ENCODE data around the gene EXOSC5. TPM values are rescaled to one million over a fixed set of nuclear protein-coding genes. Genes with fewer than 3 reads are reported as not detected.

EXOSC5 gene
- total RNA-seq, 1 donor from 2014 or later = 10.6 TPM

DNA sequence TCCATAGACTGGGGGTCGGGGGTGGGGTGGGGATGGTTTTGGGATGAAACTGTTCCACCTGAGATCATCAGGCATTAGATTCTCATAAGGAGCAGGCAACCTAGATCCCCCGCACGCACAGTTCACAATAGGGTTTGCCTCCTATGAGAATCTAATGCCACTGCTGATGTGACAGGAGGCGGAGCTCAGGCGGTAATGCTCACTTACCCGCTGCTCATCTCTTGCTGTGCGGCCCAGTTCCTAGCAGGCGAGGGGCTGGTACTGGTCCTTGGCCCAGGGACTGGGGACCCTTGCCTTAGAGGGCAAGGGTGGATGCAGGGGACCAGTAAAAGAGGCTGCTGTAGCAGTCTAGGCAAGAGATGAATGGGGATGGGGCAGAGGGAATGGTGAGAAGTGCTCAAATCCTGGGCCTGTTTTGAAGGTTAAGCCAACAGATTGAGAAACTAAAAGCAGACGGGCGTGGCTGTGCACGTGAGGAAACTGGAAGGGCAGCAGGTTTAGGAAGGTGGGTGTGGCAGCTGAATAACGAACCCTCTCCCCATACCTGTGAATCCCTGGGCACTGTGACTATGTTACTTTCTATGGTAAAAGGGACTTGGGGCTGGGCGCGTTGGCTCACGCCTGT lies 44.3 kb upstream of the EXOSC5 start:
- no peak for DNase-seq (ENCODE audit: extremely low spot score, unreplicated experiment)
- peaks cover 6% of the 10 kb centered on the region for H3K36me3 Mint-ChIP-seq (ENCODE audit: unreplicated experiment)
- H3K27me3 Mint-ChIP-seq (ENCODE audit: unreplicated experiment) = peaks cover 7% of the 10 kb centered on the region
- TF ChIP-seq, protein P1, sequence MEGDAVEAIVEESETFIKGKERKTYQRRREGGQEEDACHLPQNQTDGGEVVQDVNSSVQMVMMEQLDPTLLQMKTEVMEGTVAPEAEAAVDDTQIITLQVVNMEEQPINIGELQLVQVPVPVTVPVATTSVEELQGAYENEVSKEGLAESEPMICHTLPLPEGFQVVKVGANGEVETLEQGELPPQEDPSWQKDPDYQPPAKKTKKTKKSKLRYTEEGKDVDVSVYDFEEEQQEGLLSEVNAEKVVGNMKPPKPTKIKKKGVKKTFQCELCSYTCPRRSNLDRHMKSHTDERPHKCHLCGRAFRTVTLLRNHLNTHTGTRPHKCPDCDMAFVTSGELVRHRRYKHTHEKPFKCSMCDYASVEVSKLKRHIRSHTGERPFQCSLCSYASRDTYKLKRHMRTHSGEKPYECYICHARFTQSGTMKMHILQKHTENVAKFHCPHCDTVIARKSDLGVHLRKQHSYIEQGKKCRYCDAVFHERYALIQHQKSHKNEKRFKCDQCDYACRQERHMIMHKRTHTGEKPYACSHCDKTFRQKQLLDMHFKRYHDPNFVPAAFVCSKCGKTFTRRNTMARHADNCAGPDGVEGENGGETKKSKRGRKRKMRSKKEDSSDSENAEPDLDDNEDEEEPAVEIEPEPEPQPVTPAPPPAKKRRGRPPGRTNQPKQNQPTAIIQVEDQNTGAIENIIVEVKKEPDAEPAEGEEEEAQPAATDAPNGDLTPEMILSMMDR (IDR thresholded peaks at IDR 0.05) = no peak
- H3K27ac Mint-ChIP-seq (ENCODE audit: unreplicated experiment) = no peak overlapping the region
- H3K9me3 Mint-ChIP-seq (ENCODE audit: unreplicated experiment) = no peaks in the 10 kb centered on the region
- no peak overlapping the region for H3K4me3 Mint-ChIP-seq (ENCODE audit: unreplicated experiment)
- peaks cover 11% of the 10 kb centered on the region for H3K4me1 Mint-ChIP-seq (ENCODE audit: unreplicated experiment)

DNA sequence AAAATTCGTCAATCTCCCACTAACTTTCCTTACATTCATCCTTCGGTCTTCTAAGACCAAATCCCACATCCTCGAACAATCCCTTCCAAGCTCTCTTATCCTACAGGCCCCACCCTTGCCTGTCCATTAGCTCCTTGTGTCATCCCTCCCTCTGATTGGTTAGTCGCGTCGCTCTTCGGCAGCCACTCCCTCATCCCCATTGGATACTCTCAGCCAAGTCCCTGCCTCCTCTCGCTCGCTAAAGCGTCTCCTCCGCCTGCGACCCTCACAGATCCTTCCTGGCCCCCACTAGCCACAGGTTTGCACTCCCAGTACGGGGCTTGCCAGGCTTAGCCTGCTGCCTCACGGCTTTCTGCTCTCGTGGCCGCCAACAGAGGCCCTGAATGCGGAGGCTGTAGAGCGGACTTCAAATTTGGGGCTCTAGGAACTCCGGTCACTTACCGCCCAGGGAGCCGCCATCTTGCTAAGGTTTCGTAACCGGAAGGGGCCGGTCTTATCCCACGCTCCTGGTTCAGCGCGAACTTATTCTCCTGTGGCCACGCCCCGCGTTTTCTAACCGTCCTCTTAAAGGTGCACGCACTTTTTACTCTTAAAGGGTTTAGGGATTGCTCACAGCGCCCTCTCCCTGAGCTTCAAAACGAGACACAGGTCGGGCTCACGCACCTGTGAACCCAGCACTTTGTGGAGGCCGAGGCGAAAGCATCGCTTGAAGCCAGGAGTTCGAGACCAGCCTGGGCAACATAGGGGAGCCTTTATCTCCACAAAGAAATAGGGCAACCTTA lies 42.5 kb upstream of the EXOSC5 start, which contains the start of gene DMAC2:
TSS of gene DMAC2 (minus strand) at position 472 of the 782 bp plus-strand sequence. CDS start at position 459, 13 bp downstream.
- Mint-ChIP-seq H3K4me1 (ENCODE audit: unreplicated experiment) (peaks cover 11% of the 10 kb centered on the region), H3K36me3 (ENCODE audit: unreplicated experiment) (peaks cover 7% of the 10 kb centered on the region), H3K27ac (ENCODE audit: unreplicated experiment) (peak within 1 kb of the TSS; percentile 24), H3K4me3 (ENCODE audit: unreplicated experiment) (no peak within 1 kb of the TSS), H3K27me3 (ENCODE audit: unreplicated experiment) (peaks cover 7% of the 10 kb centered on the region), H3K9me3 (ENCODE audit: unreplicated experiment) (no peaks in the 10 kb centered on the region)
- TF ChIP-seq, protein P1 (IDR thresholded peaks at IDR 0.05) = peak; percentile 47
- DNase-seq (ENCODE audit: extremely low spot score, unreplicated experiment) = peak; percentile 94

DNA sequence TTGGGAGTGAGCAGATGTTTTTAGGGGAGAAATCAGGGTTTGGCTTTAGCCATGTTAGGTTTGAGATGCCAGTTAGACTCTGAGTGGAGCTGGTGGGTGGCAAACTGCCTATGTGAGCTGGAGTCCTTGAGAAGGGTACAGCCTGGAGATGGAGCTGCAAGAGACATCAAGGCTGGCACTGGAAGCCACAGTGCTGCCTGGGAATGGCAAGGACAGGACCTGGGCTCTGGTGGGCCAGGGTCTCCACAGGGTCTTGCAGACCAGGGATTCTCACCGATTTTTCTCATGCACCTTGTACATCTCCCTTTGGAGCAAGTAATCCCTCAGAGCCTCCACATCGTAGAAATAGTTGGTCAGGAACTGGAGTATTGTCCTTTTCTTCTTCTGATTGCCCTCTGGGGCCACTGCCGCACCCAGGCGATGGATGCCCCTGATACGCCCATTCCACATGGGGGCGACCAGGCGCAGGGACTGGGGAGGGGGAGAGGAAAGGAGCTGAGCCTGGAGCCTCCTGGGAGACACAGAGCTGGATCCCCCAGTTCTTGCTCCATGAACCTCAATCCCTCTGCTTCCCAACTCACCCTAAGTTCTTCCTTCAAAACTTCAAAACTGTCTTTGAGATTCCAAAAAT lies 40.9 kb upstream of the EXOSC5 start:
- no peaks in the 10 kb centered on the region for H3K27me3 Mint-ChIP-seq (ENCODE audit: unreplicated experiment)

DNA sequence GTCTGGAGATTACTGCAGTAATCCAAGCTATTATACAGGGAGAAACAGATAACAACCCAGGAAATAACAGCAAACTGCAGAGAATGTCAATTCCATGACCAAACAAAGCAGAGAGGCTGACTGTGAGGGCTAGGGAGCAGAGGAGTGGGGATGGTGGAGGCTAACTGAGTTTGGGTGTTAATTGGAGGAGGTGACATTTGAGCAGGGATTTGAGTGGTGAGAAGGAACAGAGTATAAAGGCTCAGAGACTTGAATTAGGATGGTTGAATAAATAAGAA lies 39.5 kb upstream of the EXOSC5 start:
- TF ChIP-seq, protein P1 (IDR thresholded peaks at IDR 0.05) = no peak
- H3K4me1 Mint-ChIP-seq (ENCODE audit: unreplicated experiment) = peaks cover 11% of the 10 kb centered on the region
- no peaks in the 10 kb centered on the region for H3K9me3 Mint-ChIP-seq (ENCODE audit: unreplicated experiment)
- no peaks in the 10 kb centered on the region for H3K27me3 Mint-ChIP-seq (ENCODE audit: unreplicated experiment)
- no peak for DNase-seq (ENCODE audit: extremely low spot score, unreplicated experiment)
- no peak overlapping the region for H3K4me3 Mint-ChIP-seq (ENCODE audit: unreplicated experiment)
- peak overlapping the region; percentile 50 for H3K27ac Mint-ChIP-seq (ENCODE audit: unreplicated experiment)
- peaks cover 7% of the 10 kb centered on the region for H3K36me3 Mint-ChIP-seq (ENCODE audit: unreplicated experiment)

More for the DNA sequence above, 40.9 kb upstream of the EXOSC5 start:
- TF ChIP-seq, protein P1 (IDR thresholded peaks at IDR 0.05) = no peak
- Mint-ChIP-seq H3K27ac (ENCODE audit: unreplicated experiment) (no peak overlapping the region), H3K36me3 (ENCODE audit: unreplicated experiment) (peaks cover 7% of the 10 kb centered on the region), H3K4me3 (ENCODE audit: unreplicated experiment) (no peak overlapping the region), H3K9me3 (ENCODE audit: unreplicated experiment) (no peaks in the 10 kb centered on the region), H3K4me1 (ENCODE audit: unreplicated experiment) (peaks cover 11% of the 10 kb centered on the region)
- DNase-seq (ENCODE audit: extremely low spot score, unreplicated experiment) = no peak

All from osteocyte (in vitro differentiated cells).